CD14-positive monocyte (primary cell): Measurements from ENCODE around the gene ARMC9. TPM values are rescaled to one million over a fixed set of nuclear protein-coding genes. Genes with fewer than 3 reads are reported as not detected.

ENCODE experiments used
- DNase-seq, 3 donors: peaks; one replicate each; pipeline ENCODE4 v3.0.0-alpha.2; 2011 to 2022
- H2AFZ ChIP-seq: 2 replicates; pipeline ENCODE4 v1.6.0; 2012; ENCODE audit warnings: mild to moderate bottlenecking, low read depth, low read length, inconsistent platforms; ENCODE audit not compliant: insufficient read depth, poor library complexity, severe bottlenecking
- H3K27ac ChIP-seq, 2 donors: 1 replicate in 1 of 2; 2 replicates in 1 of 2; pipeline ENCODE4 v1.5.1; 2012 to 2013; ENCODE audit warnings: low read length in 2 of 2, control low read depth in 1 of 2, inconsistent platforms in 1 of 2, low read depth in 1 of 2, mild to moderate bottlenecking in 1 of 2
- H3K27me3 ChIP-seq, 2 donors: one replicate each; pipeline versions ENCODE4 v1.6.0 to v1.6.1; 2011 to 2013; ENCODE audit warnings: low read length in 2 of 2; ENCODE audit not compliant: control insufficient read depth in 2 of 2, insufficient read depth in 2 of 2
- H3K36me3 ChIP-seq, 2 donors: replicated peaks in 1 of 2; 1 replicate in 1 of 2; 2 replicates in 1 of 2; pipeline versions ENCODE4 v1.5.1 to v1.6.1; 2012 to 2013; ENCODE audit warnings: low read length in 2 of 2, control low read depth in 1 of 2, inconsistent platforms in 1 of 2, mild to moderate bottlenecking in 1 of 2; ENCODE audit not compliant: insufficient read depth in 2 of 2, control insufficient read depth in 1 of 2
- H3K4me1 ChIP-seq, 2 donors: 1 replicate in 1 of 2; 2 replicates in 1 of 2; pipeline versions ENCODE4 v1.5.1 to v1.6.1; 2012 to 2013; ENCODE audit warnings: low read length in 2 of 2, control low read depth in 1 of 2, inconsistent platforms in 1 of 2, mild to moderate bottlenecking in 1 of 2, moderate library complexity in 1 of 2; ENCODE audit not compliant: insufficient read depth in 2 of 2, control insufficient read depth in 1 of 2
- H3K4me2 ChIP-seq: replicated peaks from 2 replicates; pipeline ENCODE3; 2012; ENCODE audit warnings: low read length, moderate library complexity, mild to moderate bottlenecking; ENCODE audit not compliant: poor library complexity, severe bottlenecking; ENCODE audit errors: extremely low read depth
- H3K4me3 ChIP-seq, 3 experiments: fragments of 200-600 bp in 1 of 3; sonication (generic) in 1 of 3; replicated peaks in 1 of 3; 1 replicate in 2 of 3; 2 replicates in 1 of 3; pipeline ENCODE4 v1.5.1; 2011 to 2013; ENCODE audit warnings: low read length in 3 of 3, mild to moderate bottlenecking in 3 of 3, control low read depth in 2 of 3, low read depth in 2 of 3, inconsistent platforms in 1 of 3, moderate library complexity in 1 of 3
- H3K79me2 ChIP-seq: 2 replicates; pipeline ENCODE4 v1.6.0; 2012; ENCODE audit warnings: mild to moderate bottlenecking, control low read depth, inconsistent platforms, low read length, moderate library complexity; ENCODE audit not compliant: insufficient read depth
- H3K9ac ChIP-seq: 2 replicates; pipeline ENCODE4 v1.6.0; 2017; ENCODE audit warnings: low read length, mild to moderate bottlenecking; ENCODE audit not compliant: insufficient read depth, poor library complexity, severe bottlenecking
- H3K9me3 ChIP-seq, 2 donors: replicated peaks in 1 of 2; 1 replicate in 1 of 2; 2 replicates in 1 of 2; pipeline versions ENCODE4 v1.5.1 to v1.6.1; 2012 to 2013; ENCODE audit warnings: low read length in 2 of 2, control low read depth in 1 of 2; ENCODE audit not compliant: control insufficient read depth in 1 of 2, insufficient read depth in 1 of 2
- H4K20me1 ChIP-seq: 2 replicates; pipeline ENCODE4 v1.6.0; 2012; ENCODE audit warnings: mild to moderate bottlenecking, low read length, control low read depth, moderate library complexity; ENCODE audit not compliant: insufficient read depth
- H3K27ac Mint-ChIP-seq, 7 donors: one replicate each; pipeline ENCODE4 v1.8.0; 2020; ENCODE audit warnings: mild to moderate bottlenecking in 7 of 7, mixed read lengths in 7 of 7, moderate library complexity in 6 of 7, inconsistent platforms in 2 of 7
- H3K27me3 Mint-ChIP-seq, 3 donors: one replicate each; pipeline ENCODE4 v1.8.0; 2021 to 2022; ENCODE audit warnings: low read depth in 3 of 3, mild to moderate bottlenecking in 3 of 3, mixed read lengths in 3 of 3, moderate library complexity in 3 of 3, inconsistent platforms in 1 of 3
- H3K36me3 Mint-ChIP-seq, 2 donors: one replicate each; pipeline ENCODE4 v1.8.0; 2020; ENCODE audit warnings: mixed read lengths in 2 of 2, inconsistent platforms in 1 of 2, mild to moderate bottlenecking in 1 of 2
- H3K4me1 Mint-ChIP-seq: one replicate; pipeline ENCODE4 v1.8.0; 2020; ENCODE audit warnings: mild to moderate bottlenecking, mixed read lengths
- H3K4me3 Mint-ChIP-seq, 2 donors: one replicate each; pipeline ENCODE4 v1.8.0; 2020; ENCODE audit warnings: mild to moderate bottlenecking in 2 of 2, mixed read lengths in 2 of 2, moderate library complexity in 1 of 2
- H3K9me3 Mint-ChIP-seq, 7 donors: one replicate each; pipeline ENCODE4 v1.8.0; 2020 to 2022; ENCODE audit warnings: mixed read lengths in 7 of 7, mild to moderate bottlenecking in 6 of 7, moderate library complexity in 6 of 7, inconsistent platforms in 2 of 7
- CTCF ChIP-seq: fragments of 200-600 bp; IDR thresholded peaks from one replicate; pipeline ENCODE4 v1.8.0; 2022; ENCODE audit warnings: antibody characterized with exemption, mild to moderate bottlenecking
- WGBS: methylation state at CpG from one replicate; pipeline ENCODE4 v1.1.5; 2013; ENCODE audit warnings: missing lambda C conversion rate; ENCODE audit not compliant: insufficient coverage; 5-methylcytosine and 5-hydroxymethylcytosine counted together
- intact Hi-C, 2 donors: fragments of 100-400 bp; cut with micrococcal nuclease; formaldehyde crosslinking; loops; one replicate each; pipeline versions ENCODE4 v1.15.0 to v1.15.1; 2023
- polyA plus RNA-seq, 3 donors: library from polyadenylated mRNA; depleted of rRNA in 1 of 3; unstranded in 2 of 3; stranded (reverse) in 1 of 3; fragments of 300-500 nt in 2 of 3; fragments of >200 nt in 1 of 3; fragmentation: Illumina TruSeq in 2 of 3; gene quantifications; 1 replicate in 2 of 3; 2 replicates in 1 of 3; pipeline ENCODE4 v1.2.3, GENCODE V29; 2012 to 2021

ARMC9 gene
- polyA plus RNA-seq, 3 donors: 0.07 to 0.27 TPM; not detected in 1

GRCh38 chr2:231323316-231323715 is 124.9 kb downstream of the ARMC9 start:
- H3K27ac Mint-ChIP-seq: peak overlapping the region in 1 of 7 donors; percentile 80
- H3K4me3 Mint-ChIP-seq: peak overlapping the region in 1 of 2 donors; percentile 26
- intact Hi-C loops: no loop called here

GRCh38 chr2:231325826-231326225 is 127.4 kb downstream of the ARMC9 start:
- H3K4me2 ChIP-seq: no peak overlapping the region
- Mint-ChIP-seq H3K4me3 (no peak overlapping the region), H3K36me3 (no peaks in the 10 kb centered on the region), H3K4me1 (peaks cover 27% of the 10 kb centered on the region), H3K27ac (no peak overlapping the region), H3K9me3 (no peaks in the 10 kb centered on the region), H3K27me3 (peaks cover 1 to 3% (median 2%) of the 10 kb centered on the region in 3 donors)
- no peak for TF ChIP-seq CTCF
- no peak overlapping the region for H3K9ac ChIP-seq
- no peak overlapping the region for H3K4me3 ChIP-seq
- no peak overlapping the region for H2AFZ ChIP-seq
- peaks cover 30 to 31% of the 10 kb centered on the region in 2 donors for H3K4me1 ChIP-seq
- H4K20me1 ChIP-seq: no peaks in the 10 kb centered on the region
- DNase-seq: no peak
- peaks cover 0 to 3% of the 10 kb centered on the region in 2 donors for H3K27me3 ChIP-seq
- no peaks in the 10 kb centered on the region for H3K79me2 ChIP-seq
- WGBS: no CpG with 5 or more reads among the region's 2 CpGs
- no peaks in the 10 kb centered on the region for H3K36me3 ChIP-seq
- intact Hi-C loops: no loop called here
- no peak overlapping the region for H3K27ac ChIP-seq
- no peaks in the 10 kb centered on the region for H3K9me3 ChIP-seq

More at GRCh38 chr2:231323316-231323715, 124.9 kb downstream of the ARMC9 start:
- H3K4me2 ChIP-seq: no peak overlapping the region
- peaks cover 0 to 3% of the 10 kb centered on the region in 2 donors for H3K27me3 ChIP-seq
- no peak overlapping the region for H3K27ac ChIP-seq
- no peak overlapping the region for H2AFZ ChIP-seq
- H3K9ac ChIP-seq: no peak overlapping the region
- H3K36me3 ChIP-seq: no peaks in the 10 kb centered on the region
- Mint-ChIP-seq H3K27me3 (peaks cover 3 to 5% (median 3%) of the 10 kb centered on the region in 3 donors), H3K4me1 (peaks cover 51% of the 10 kb centered on the region), H3K36me3 (no peaks in the 10 kb centered on the region), H3K9me3 (peaks cover 0 to 1% (median 0%) of the 10 kb centered on the region in 7 donors)
- H4K20me1 ChIP-seq: no peaks in the 10 kb centered on the region
- H3K4me1 ChIP-seq: peaks cover 55 to 56% of the 10 kb centered on the region in 2 donors
- H3K4me3 ChIP-seq: no peak overlapping the region
- DNase-seq: peak in 1 of 3 donors; percentile 18
- H3K79me2 ChIP-seq: no peaks in the 10 kb centered on the region
- no peaks in the 10 kb centered on the region for H3K9me3 ChIP-seq
- 56% methylated on average over 6 of the region's 9 CpGs for WGBS
- no peak for TF ChIP-seq CTCF
